Ectodermal cell (in vitro differentiated cells): Measurements from ENCODE around the gene GLDC.

Experiments used
- H3K27ac ChIP-seq: 2 replicates; pipeline ENCODE4 v1.7.0; 2013; ENCODE audit warnings: mild to moderate bottlenecking, low read depth, low read length; ENCODE audit not compliant: insufficient read depth, poor library complexity, severe bottlenecking
- H3K27me3 ChIP-seq: 2 replicates; pipeline ENCODE4 v1.7.0; 2013; ENCODE audit warnings: mild to moderate bottlenecking, low read length; ENCODE audit not compliant: insufficient read depth, control insufficient read depth, poor library complexity, severe bottlenecking
- H3K36me3 ChIP-seq: one replicate; pipeline ENCODE4 v1.7.0; 2013; ENCODE audit warnings: low read length; ENCODE audit not compliant: control insufficient read depth, insufficient read depth
- H3K4me1 ChIP-seq: one replicate; pipeline ENCODE4 v1.7.0; 2013; ENCODE audit warnings: low read length; ENCODE audit not compliant: control insufficient read depth, insufficient read depth
- H3K4me3 ChIP-seq: 2 replicates; pipeline ENCODE4 v1.7.0; 2013; ENCODE audit warnings: low read depth, low read length, control low read depth; ENCODE audit not compliant: insufficient read depth
- H3K9me3 ChIP-seq: 2 replicates; pipeline ENCODE4 v1.7.0; 2013; ENCODE audit warnings: mild to moderate bottlenecking, low read length, moderate library complexity; ENCODE audit not compliant: control insufficient read depth
- WGBS, 2 experiments: methylation state at CpG; one replicate each; pipeline ENCODE4 v1.1.7; 2013; ENCODE audit warnings: missing lambda C conversion rate in 2 of 2; 5-methylcytosine and 5-hydroxymethylcytosine counted together

The GLDC gene

DNA sequence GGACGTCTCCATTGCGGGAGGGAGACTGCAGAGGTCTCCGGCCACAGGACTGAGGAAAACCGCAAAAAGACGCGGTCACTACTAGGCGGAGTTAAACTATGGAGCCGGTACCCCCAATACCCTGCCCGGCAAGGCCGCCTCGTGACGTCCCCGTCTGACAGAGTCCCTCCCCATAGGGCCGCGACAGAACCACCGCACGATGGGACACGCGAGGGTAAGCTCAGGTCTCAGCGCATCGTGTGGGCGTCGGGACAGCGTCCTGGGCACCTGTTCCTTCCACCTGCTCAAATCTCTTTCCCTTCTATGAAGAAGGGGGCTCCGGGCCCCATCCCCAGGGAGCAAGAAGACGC lies 35.2 kb upstream of the GLDC start:
- no peaks in the 10 kb centered on the region for H3K4me1 ChIP-seq
- no peaks in the 10 kb centered on the region for H3K27me3 ChIP-seq
- H3K27ac ChIP-seq, result peak overlapping the region; percentile 99
- 4 to 6% methylated on average over 26 of the region's 26 CpGs for WGBS, 2 experiments
- peak overlapping the region; percentile 80 for H3K4me3 ChIP-seq
- H3K9me3 ChIP-seq, result no peaks in the 10 kb centered on the region
- H3K36me3 ChIP-seq, result no peaks in the 10 kb centered on the region

DNA sequence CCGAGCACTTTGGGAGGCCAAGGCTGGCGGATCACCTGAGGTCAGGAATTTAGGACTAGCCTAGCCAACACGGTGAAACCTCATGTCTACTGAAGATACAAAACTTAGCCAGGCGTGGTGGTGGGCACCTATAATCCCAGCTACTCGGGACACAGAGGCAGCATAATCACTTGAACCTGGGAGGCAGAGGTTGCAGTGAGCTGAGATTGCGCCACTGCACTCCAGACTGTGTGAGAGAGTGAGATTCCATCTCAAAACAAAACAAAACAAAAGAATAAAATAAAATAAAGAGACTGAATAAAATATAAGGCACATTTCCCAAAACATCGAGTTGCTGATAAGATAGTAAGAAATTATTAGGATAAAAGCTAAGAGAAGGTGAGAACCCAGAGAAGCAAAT lies 32.3 kb upstream of the GLDC start:
- 85 to 92% methylated on average over 6 to 7 of the region's 7 CpGs for WGBS, 2 experiments
- no peaks in the 10 kb centered on the region for H3K4me1 ChIP-seq
- H3K4me3 ChIP-seq, result no peak overlapping the region
- H3K9me3 ChIP-seq, result no peaks in the 10 kb centered on the region
- H3K27ac ChIP-seq, result no peak overlapping the region
- no peaks in the 10 kb centered on the region for H3K27me3 ChIP-seq
- no peaks in the 10 kb centered on the region for H3K36me3 ChIP-seq

DNA sequence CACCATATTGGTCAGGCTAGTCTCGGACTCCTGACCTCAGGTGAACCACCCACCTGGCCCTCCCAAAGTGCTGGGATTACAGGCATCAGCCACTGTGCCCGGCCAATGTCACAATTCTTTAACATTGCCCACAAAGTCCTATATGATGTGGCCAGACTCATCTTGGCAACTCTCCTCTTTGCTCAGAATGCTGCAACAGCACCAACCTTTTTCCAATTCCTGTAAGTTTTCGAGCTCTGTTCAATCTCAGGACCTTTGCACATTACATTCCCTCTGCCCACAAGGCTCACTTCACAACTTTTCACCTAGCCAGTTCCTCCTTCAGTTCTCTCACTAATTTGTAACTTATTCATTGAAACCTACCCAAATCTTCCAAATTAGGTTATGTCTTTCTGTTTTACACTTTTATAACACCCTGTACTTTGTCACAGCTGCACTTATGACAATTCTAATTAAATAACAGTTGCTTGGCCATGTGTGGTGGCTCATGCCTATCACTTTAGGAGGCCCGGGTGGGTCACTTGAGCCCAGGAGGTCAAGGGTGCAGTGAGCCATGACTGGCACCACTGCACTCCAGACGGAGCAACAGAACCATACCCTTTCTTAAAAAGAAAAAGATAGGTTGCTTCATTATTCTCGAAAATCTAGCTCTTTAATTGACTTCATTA lies 30.9 kb upstream of the GLDC start:
- H3K4me3 ChIP-seq, result no peak overlapping the region
- H3K36me3 ChIP-seq, result no peaks in the 10 kb centered on the region
- H3K4me1 ChIP-seq, result no peaks in the 10 kb centered on the region
- WGBS, 2 experiments, result 89 to 92% methylated on average over 6 of the region's 6 CpGs
- no peaks in the 10 kb centered on the region for H3K9me3 ChIP-seq
- H3K27ac ChIP-seq, result no peak overlapping the region
- H3K27me3 ChIP-seq, result no peaks in the 10 kb centered on the region

DNA sequence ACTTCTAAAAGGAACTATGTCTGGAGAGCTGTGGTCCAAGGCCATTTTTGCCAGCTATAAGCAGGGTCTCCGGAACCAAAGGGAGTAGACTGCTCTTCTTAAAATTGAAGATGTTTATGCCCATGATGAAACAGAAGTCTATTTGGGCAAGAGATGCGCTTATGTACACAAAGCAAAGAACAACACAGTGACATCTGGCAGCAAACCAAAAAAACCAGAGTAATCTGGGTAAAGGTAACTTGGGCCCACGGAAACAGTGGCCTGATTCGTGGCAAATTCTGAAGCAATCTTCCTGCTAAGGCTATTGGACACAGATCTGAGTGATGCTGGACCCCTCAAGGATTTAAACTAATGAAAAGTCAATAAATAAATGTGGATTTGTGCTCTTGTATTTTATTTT lies 29.7 kb upstream of the GLDC start:
- Histone ChIP-seq H3K27me3 (no peaks in the 10 kb centered on the region), H3K36me3 (no peaks in the 10 kb centered on the region), H3K4me1 (no peaks in the 10 kb centered on the region), H3K27ac (no peak overlapping the region), H3K9me3 (no peaks in the 10 kb centered on the region), H3K4me3 (no peak overlapping the region)
- 96% methylated on average over 4 of the region's 4 CpGs for WGBS, 2 experiments

DNA sequence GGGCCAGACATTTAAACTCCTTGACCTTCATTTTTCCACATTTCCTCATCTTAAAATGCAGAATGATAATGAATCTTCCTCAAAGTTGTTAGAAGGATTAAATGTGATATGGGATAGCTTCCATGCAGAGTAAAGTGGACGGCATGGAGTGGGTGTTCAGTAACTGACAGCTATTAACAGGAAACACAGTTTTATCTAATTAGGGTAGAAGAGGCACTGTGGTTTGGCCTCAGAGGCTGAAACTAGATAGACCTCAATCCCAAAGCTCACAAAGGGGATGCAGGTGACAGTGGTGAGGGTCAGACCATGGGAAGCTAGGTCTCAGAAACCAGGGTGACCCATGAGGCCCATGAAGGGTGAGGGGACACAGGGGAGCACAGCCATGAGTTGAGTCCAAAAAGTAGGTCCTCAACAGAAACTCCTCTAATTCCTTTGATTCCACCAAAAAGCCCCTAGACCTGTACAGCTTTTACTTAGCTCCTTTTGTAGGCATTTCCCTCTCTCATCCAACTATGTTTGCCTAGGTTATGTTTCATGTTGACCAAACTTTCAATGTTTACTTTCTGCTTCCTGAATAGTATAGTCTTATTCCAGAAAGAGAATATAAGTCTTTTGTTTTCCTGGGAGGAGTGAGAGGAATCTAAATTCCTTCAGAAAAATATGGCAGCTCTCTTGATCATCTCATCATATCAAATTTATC lies 27.9 kb upstream of the GLDC start:
- H3K4me3 ChIP-seq, result no peak overlapping the region
- H3K9me3 ChIP-seq, result no peaks in the 10 kb centered on the region
- H3K4me1 ChIP-seq, result no peaks in the 10 kb centered on the region
- no peaks in the 10 kb centered on the region for H3K36me3 ChIP-seq
- WGBS, 2 experiments, result 85 to 97% methylated on average over 1 of the region's 1 CpG
- H3K27ac ChIP-seq, result no peak overlapping the region
- no peaks in the 10 kb centered on the region for H3K27me3 ChIP-seq

DNA sequence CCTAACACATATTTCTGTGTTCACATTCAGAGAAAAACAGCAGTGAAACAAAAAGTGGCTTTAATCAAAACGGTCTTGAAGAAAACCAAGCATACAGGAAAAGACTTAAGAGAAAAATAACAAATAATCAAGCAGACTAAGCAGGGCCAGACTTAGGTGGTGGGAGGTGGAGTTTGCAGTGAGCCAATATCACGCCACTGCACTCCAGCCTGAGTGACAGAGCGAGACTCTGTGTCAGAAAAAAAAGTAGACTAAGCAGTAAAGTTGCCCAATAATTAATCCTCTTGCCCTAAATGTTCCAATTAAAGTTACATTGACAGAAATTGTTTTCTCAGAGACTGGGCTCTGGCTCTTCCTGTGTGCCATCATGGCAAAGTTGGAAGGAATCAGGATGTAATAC lies 26.6 kb upstream of the GLDC start:
- Histone ChIP-seq H3K4me1 (no peaks in the 10 kb centered on the region), H3K4me3 (no peak overlapping the region), H3K27me3 (no peaks in the 10 kb centered on the region), H3K27ac (no peak overlapping the region), H3K9me3 (no peaks in the 10 kb centered on the region), H3K36me3 (no peaks in the 10 kb centered on the region)
- WGBS, 2 experiments, result 95 to 96% methylated on average over 2 to 3 of the region's 3 CpGs

DNA sequence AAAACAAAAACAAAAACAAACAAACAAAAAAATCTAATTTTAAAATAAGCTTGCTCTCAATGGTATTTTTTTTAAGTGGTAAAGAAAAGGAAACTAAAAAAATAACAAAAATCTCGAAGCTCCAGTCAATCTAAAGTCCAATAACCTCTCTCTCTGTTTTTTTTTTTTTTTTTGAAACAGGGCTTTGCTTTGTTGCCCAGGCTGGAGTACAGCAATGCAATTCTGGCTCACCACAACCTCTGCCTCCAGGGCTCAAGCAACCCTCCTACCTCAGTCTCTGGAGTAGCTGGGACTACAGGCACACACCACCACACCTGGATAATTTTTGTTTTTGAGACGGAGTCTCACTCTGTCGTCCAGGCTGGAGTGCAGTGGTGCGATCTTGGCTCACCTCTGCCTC lies 25.9 kb upstream of the GLDC start:
- no peak overlapping the region for H3K27ac ChIP-seq
- H3K4me1 ChIP-seq, result no peaks in the 10 kb centered on the region
- H3K4me3 ChIP-seq, result no peak overlapping the region
- no peaks in the 10 kb centered on the region for H3K36me3 ChIP-seq
- 87 to 96% methylated on average over 4 of the region's 4 CpGs for WGBS, 2 experiments
- H3K9me3 ChIP-seq, result no peaks in the 10 kb centered on the region
- H3K27me3 ChIP-seq, result no peaks in the 10 kb centered on the region

DNA sequence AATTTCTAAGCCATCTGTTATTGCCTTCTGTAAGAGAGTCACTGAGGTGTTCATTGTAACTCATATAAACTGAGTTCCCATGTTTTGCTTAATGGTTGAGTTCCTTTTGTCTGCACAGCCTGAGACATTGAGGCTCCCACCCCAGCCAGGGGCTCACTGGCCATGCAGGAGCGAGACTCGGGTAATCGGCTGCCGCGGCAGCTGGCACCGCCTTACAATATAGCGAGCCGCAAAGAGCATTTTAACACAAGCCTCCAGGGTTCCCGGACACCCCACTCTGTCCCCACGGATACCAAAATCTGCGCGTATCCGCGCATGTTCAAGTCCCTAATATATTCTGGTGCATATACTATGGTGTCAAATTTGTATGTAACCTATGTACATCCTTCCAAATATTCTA lies 24.4 kb upstream of the GLDC start:
- WGBS, 2 experiments, result 90% methylated on average over 10 to 12 of the region's 14 CpGs

DNA sequence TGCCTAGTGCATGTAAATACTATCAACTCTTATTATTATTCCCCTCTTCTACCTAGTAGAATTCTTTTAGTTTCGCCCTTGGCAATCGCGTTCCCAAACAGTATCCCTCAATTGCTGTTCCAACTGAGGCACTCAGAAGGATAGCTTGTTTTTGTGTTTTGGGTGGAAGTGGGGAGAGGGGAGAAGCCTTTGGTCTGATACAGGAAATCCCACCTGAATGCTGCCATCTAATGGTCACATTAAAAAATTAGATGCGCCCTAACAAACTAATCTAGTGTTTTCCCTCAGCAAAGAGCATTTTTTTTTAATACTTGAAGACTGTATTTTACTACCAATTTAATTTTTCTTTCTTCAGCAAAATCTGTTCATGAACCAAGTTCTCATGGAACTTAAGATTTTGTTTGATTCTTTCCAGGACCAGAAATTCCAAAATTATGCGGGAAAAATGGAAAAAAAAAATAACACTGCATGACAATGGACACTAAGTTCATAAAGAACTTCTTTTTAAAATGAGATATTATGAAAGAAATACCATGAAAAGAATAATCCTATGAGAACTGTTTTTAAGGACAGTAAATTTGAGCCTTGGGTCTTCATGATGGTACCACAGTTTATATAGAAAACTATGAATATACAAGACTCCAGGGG lies 22.2 kb upstream of the GLDC start:
- H3K9me3 ChIP-seq, result no peaks in the 10 kb centered on the region
- H3K27ac ChIP-seq, result no peak overlapping the region
- H3K36me3 ChIP-seq, result no peaks in the 10 kb centered on the region
- H3K4me3 ChIP-seq, result no peak overlapping the region
- WGBS, 2 experiments, result 71 to 78% methylated on average over 5 of the region's 5 CpGs
- H3K27me3 ChIP-seq, result no peaks in the 10 kb centered on the region
- no peaks in the 10 kb centered on the region for H3K4me1 ChIP-seq

More for the DNA sequence above, 24.4 kb upstream of the GLDC start:
- no peaks in the 10 kb centered on the region for H3K9me3 ChIP-seq
- no peaks in the 10 kb centered on the region for H3K4me1 ChIP-seq
- no peaks in the 10 kb centered on the region for H3K27me3 ChIP-seq
- no peak overlapping the region for H3K27ac ChIP-seq
- no peak overlapping the region for H3K4me3 ChIP-seq
- no peaks in the 10 kb centered on the region for H3K36me3 ChIP-seq

DNA sequence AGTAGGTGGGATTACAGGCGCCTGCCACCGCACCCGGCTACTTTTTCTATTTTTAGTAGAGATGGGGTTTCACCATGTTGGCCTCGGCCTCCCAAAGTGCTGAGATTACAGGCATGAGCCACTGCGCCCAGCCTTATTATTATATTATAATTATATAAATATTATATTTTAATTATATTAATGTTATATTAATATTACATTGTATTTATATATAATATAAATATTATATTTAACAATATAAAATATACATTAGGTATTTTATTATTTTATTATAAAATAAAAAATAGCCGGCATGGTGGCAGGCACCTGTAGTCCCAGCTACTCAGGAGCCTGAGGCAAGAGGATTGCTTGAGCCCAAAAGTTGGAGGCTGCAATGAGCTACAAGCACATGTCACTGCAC lies 21.6 kb upstream of the GLDC start:
- no peaks in the 10 kb centered on the region for H3K36me3 ChIP-seq
- no peaks in the 10 kb centered on the region for H3K9me3 ChIP-seq
- H3K4me3 ChIP-seq, result no peak overlapping the region
- H3K27me3 ChIP-seq, result no peaks in the 10 kb centered on the region
- no peaks in the 10 kb centered on the region for H3K4me1 ChIP-seq
- no peak overlapping the region for H3K27ac ChIP-seq
- WGBS, 2 experiments, result 90 to 99% methylated on average over 4 to 5 of the region's 6 CpGs
